Measurements from ENCODE around the gene EZH1. TPM values are rescaled to one million over a fixed set of nuclear protein-coding genes. Genes with fewer than 3 reads are reported as not detected.

EZH1 gene
- total RNA-seq, 2 experiments from 2014 or later: 31.9 to 34.0 TPM

DNA sequence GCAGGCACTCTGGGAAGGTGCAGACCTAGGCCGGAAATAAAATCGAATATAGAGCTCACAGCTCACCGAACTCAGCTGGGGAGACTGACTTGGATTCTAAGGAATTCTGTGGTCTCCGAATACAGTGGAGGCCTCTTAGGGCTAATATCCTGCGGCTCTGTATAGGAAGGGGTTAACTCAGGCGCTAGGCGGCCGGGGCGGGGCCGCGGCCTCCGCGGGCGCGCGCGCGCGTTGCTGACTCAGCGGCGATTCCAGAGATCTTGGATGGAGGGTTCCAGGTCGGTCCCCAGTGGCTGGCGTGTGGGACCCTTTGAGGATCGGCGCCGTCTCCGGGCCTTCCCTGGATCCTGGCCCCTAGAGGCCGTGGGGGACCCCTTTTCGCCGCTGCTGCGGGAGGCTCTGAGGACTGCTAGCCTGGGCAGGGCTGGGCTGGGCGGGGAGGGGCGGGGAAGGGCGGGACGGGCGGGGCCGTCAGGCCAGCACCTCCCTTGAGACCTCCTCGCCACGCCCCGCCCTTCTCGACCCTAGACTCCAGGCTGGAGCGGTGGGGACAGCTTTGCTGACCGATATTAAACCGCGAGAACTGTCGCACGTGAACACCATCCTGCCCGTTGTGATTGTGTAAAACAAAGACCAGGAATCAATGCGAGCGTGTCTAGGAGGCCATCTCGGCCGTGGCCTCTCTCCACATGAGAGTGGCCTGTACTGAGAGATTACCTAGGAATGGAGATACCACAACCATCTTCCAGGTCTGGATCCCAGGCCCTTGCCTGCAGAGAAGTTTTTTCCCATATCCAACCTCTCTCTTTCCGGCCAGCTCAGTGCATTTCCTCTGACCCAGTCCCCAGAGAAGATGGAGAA lies 66.7 kb downstream of the EZH1 start:
- no peaks in the 10 kb centered on the region for H3K9me3 Mint-ChIP-seq
- peak; percentile 78 for DNase-seq
- peaks cover 58% of the 10 kb centered on the region for H3K4me1 Mint-ChIP-seq (ENCODE audit: low read depth)
- intact Hi-C loops (cut with micrococcal nuclease): loop anchor here (1.0 to 10.0 kb wide), 10 partner anchors 27 to 759 kb away; partner anchors contain the start of genes ACLY, CAVIN1, DHX58 and EZH1
- H3K27ac Mint-ChIP-seq: peak overlapping the region; percentile 77
- CTCF ChIA-PET: interaction anchor here (0.5 to 3.2 kb wide), 10 partner anchors 7 to 748 kb away, joined by 3 to 33 read pairs (median 4); partner anchors contain the start of genes NAGLU, ODAD4, PSMC3IP and RETREG3
- no peaks in the 10 kb centered on the region for H3K36me3 Mint-ChIP-seq (ENCODE audit: low read depth)
- H3K27me3 Mint-ChIP-seq (ENCODE audit: low read depth): peaks cover 50% of the 10 kb centered on the region
- H3K4me3 Mint-ChIP-seq: peak overlapping the region; percentile 88

DNA sequence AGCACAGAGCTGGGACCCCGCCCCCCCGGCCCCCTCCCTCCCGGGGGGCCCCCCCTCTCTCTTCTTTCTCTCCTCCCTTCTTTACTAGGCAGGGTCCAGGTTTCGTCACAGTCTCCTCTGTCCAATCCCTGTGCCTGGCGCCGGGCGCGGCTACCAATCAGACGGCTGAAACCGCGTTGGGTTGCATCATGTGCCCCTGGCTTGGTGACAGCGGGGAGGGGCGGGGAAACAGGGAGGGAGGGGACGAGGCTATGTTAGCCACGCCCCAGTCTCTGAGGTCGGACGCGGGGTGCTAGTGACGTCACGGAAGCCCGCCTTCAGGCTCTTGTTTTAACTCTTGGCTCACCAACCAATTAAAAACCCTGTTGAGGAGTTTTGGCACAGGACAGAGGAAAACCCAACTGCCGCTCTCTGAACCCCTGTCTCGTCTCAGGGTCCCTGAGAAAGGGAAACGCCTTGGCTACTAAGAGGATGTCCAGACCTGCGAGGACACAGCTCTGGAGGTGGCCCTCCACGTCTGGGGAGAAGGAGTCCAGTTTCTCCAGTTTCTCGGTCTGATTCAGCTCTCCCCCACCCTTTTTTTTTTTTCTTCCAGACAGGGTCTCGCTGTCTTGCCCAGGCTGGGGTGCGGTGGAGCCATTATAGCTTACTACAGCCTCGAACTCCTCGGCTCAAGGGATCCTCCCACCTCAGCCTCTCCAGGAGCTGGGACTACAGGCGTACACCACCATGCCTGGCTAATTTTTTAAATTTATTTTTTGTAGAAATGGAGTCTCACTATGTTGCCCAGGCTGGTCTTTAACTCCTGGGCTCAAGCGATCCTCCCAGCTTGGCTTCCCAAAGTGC lies 67.6 kb downstream of the EZH1 start:
- H3K36me3 Mint-ChIP-seq (ENCODE audit: low read depth): no peaks in the 10 kb centered on the region
- CTCF ChIA-PET: interaction anchor here (0.6 to 2.2 kb wide), 5 partner anchors 18 to 141 kb away, joined by 3 to 9 read pairs (median 4); partner anchors contain the start of genes NAGLU and TUBG2
- H3K4me1 Mint-ChIP-seq (ENCODE audit: low read depth): peaks cover 51% of the 10 kb centered on the region
- H3K9me3 Mint-ChIP-seq: no peaks in the 10 kb centered on the region
- H3K27me3 Mint-ChIP-seq (ENCODE audit: low read depth): peaks cover 48% of the 10 kb centered on the region
- DNase-seq: peak; percentile 100
- peak overlapping the region; percentile 88 for H3K4me3 Mint-ChIP-seq
- peak overlapping the region; percentile 41 for H3K27ac Mint-ChIP-seq
- intact Hi-C loops (cut with micrococcal nuclease): loop anchor here (5.0 to 10.0 kb wide), 5 partner anchors 145 to 565 kb away; partner anchors contain the start of genes CAVIN1 and DHX58

DNA sequence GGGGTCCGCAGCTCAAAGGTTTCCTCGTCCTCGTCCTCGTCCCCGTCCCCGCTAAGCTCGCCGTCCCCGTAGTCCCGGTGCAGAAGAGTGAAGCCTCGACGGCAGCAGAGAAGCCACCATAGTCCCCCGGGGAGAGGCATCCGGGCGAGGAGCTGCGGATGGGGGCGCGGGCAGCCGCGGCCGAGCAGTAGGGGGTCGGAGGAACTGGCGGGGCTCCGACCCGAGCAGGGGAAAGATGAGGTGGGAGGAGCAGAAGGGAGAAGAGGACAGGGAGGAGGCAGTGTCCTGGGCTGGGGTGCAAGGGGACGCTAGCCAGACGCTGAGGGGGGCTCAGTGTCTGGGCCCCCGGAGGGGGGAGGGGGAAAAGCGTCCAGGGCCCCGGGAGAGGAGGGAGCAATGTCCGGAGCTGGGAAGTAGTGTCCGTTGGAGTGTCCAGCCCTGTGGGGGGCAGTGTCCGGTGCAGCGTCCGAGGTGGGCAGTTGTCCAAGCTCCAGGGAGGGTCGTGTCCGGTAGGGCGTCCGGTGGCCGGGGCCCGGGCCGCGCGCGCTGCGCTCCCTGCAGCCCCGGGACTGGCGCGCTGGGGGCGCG lies 68.3 kb downstream of the EZH1 start, which contains the start of gene PLEKHH3:
PLEKHH3 (minus strand) TSS at position 571 of the 588 bp plus-strand sequence; CDS start at position 140, 431 bp downstream.
- peaks cover 46% of the 10 kb centered on the region for H3K27me3 Mint-ChIP-seq (ENCODE audit: low read depth)
- DNase-seq: peak; percentile 27
- peak within 1 kb of the TSS; percentile 88 for H3K4me3 Mint-ChIP-seq
- intact Hi-C loops (cut with micrococcal nuclease): loop anchor here (5.0 to 10.0 kb wide), 5 partner anchors 144 to 564 kb away; partner anchors contain the start of genes CAVIN1 and DHX58
- CTCF ChIA-PET: interaction anchor here (0.7 to 2.2 kb wide), 4 partner anchors 17 to 141 kb away, joined by 4 to 9 read pairs (median 6); partner anchors contain the start of genes NAGLU and TUBG2
- no peaks in the 10 kb centered on the region for H3K36me3 Mint-ChIP-seq (ENCODE audit: low read depth)
- peaks cover 47% of the 10 kb centered on the region for H3K4me1 Mint-ChIP-seq (ENCODE audit: low read depth)
- H3K27ac Mint-ChIP-seq: peak within 1 kb of the TSS; percentile 41
- no peaks in the 10 kb centered on the region for H3K9me3 Mint-ChIP-seq

DNA sequence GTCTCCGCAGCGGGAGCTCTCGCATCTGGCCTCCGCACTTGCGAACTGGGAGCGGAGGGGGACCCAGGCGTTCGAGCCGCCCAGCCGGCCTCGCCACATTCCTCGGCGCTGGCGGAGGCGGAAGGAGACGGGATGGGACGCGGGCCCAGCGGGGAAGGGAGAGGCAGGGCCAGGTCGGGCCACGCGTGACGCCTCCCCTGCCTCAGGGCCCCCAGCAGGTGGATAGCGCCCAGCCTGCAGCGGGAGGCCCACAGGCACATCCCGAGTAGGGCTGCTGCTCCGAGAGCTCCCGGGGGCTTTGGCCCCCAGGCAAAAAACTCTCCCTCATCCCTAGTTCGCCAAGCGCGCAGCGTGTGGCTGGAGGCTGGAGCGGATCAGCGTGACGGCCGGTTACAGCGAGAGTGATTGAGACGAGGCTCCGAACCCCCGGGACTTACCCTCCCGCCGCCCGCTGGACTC lies 68.8 kb downstream of the EZH1 start:
- intact Hi-C loops (cut with micrococcal nuclease): loop anchor here (5.0 to 10.0 kb wide), 5 partner anchors 144 to 564 kb away; partner anchors contain the start of genes CAVIN1 and DHX58
- Mint-ChIP-seq H3K4me1 (ENCODE audit: low read depth) (peaks cover 47% of the 10 kb centered on the region), H3K27me3 (ENCODE audit: low read depth) (peaks cover 46% of the 10 kb centered on the region), H3K9me3 (no peaks in the 10 kb centered on the region), H3K36me3 (ENCODE audit: low read depth) (no peaks in the 10 kb centered on the region), H3K27ac (no peak overlapping the region), H3K4me3 (peak overlapping the region; percentile 88)
- CTCF ChIA-PET: interaction anchor here (0.7 to 2.2 kb wide), 2 partner anchors 19 to 98 kb away, joined by 6 to 9 read pairs; no protein-coding TSS in a partner anchor
- DNase-seq: no peak

DNA sequence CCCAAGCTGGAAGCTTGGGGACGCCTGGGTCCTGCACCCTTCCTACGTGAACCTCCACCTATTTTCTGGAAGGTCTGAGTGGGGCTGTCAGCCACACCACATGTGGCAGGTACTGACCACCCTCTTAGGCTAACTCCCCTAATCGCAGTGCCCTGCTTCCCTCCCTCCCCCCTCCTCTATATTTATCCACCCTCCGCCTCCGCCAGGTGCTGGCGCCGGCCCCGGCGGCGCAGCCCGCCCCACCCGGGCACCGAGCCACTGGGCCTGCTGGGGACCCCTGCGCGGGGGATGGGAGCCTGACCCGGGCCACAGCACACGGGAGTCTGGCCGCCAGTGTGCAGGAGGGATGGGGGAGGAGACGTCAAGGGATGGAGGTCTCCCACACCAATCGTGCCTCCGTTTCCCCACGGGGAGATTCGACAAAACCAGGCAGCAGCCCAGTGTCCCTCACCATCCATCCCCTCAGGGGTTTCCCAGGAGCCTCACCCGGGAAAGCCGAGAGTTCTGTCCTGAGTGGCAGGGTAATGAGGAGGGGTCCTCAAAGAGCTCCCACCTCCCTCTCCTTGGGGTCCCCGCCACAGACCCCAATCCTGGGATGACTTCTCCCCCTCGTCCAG lies 69.4 kb downstream of the EZH1 start:
- peaks cover 48% of the 10 kb centered on the region for H3K27me3 Mint-ChIP-seq (ENCODE audit: low read depth)
- no peaks in the 10 kb centered on the region for H3K36me3 Mint-ChIP-seq (ENCODE audit: low read depth)
- no peaks in the 10 kb centered on the region for H3K9me3 Mint-ChIP-seq
- peaks cover 53% of the 10 kb centered on the region for H3K4me1 Mint-ChIP-seq (ENCODE audit: low read depth)
- intact Hi-C loops (cut with micrococcal nuclease): loop anchor here (5.0 to 10.0 kb wide), 5 partner anchors 143 to 563 kb away; partner anchors contain the start of genes CAVIN1 and DHX58
- CTCF ChIA-PET: interaction anchor here (0.7 to 2.2 kb wide), 2 partner anchors 18 to 97 kb away, joined by 6 to 9 read pairs; no protein-coding TSS in a partner anchor
- no peak overlapping the region for H3K4me3 Mint-ChIP-seq
- no peak for DNase-seq
- no peak overlapping the region for H3K27ac Mint-ChIP-seq

GRCh38 chr17:42674755-42675347 lies 70.0 kb downstream of the EZH1 start:
- Mint-ChIP-seq H3K4me3 (no peak overlapping the region), H3K4me1 (ENCODE audit: low read depth) (peaks cover 52% of the 10 kb centered on the region), H3K36me3 (ENCODE audit: low read depth) (no peaks in the 10 kb centered on the region), H3K9me3 (no peaks in the 10 kb centered on the region), H3K27ac (no peak overlapping the region), H3K27me3 (ENCODE audit: low read depth) (peaks cover 47% of the 10 kb centered on the region)
- no peak for DNase-seq
- CTCF ChIA-PET: interaction anchor here (0.6 to 1.6 kb wide), 4 partner anchors 13 to 75 kb away, joined by 3 to 5 read pairs (median 3); no protein-coding TSS in a partner anchor
- intact Hi-C loops (cut with micrococcal nuclease): loop anchor here (5.0 to 10.0 kb wide), 5 partner anchors 143 to 563 kb away; partner anchors contain the start of genes CAVIN1 and DHX58

GRCh38 chr17:42673885-42674754 lies 70.7 kb downstream of the EZH1 start:
- Mint-ChIP-seq H3K9me3 (no peaks in the 10 kb centered on the region), H3K36me3 (ENCODE audit: low read depth) (no peaks in the 10 kb centered on the region), H3K4me1 (ENCODE audit: low read depth) (peaks cover 46% of the 10 kb centered on the region), H3K27me3 (ENCODE audit: low read depth) (peaks cover 53% of the 10 kb centered on the region), H3K27ac (no peak overlapping the region), H3K4me3 (no peak overlapping the region)
- intact Hi-C loops (cut with micrococcal nuclease): loop anchor here (10.0 kb wide), 2 partner anchors 249 to 329 kb away; partner anchors contain the start of gene CAVIN1
- CTCF ChIA-PET: interaction anchor here (0.6 to 1.6 kb wide), 5 partner anchors 13 to 74 kb away, joined by 3 to 5 read pairs (median 3); no protein-coding TSS in a partner anchor
- peak; percentile 40 for DNase-seq

DNA sequence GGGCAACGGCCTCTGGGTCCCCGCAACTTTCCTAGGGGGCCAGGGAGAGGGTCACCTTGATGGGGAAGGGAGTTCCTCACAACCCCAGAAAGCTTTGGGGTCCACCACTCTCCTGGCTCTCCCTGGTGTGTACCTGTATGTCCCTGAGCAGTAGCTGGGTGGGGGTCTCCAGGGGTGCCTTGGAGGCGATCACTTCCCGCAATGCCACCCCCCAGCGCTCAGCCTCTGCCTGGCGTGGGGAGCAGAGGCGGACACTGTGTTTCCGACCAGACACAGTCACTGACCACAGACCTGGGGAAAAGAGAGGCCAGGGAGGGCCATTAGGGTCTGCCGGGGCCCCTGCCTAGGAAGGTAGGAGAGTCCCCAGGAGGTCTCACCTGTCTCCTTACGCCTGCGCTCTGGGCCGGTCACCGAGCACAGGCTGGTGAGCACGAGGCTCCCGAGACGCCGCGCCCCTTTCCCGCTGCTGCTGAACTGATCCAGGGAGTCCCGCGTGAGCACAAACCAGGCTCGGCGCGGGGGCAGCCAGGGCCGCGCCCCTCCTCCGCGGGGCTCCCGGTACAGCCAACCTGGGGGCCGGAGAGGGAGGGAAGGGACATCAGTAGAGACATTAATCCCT lies 71.5 kb downstream of the EZH1 start:
- intact Hi-C loops (cut with micrococcal nuclease): loop anchor here (10.0 kb wide), 2 partner anchors 249 to 329 kb away; partner anchors contain the start of gene CAVIN1
- DNase-seq: no peak
- Mint-ChIP-seq H3K27me3 (ENCODE audit: low read depth) (peaks cover 54% of the 10 kb centered on the region), H3K36me3 (ENCODE audit: low read depth) (no peaks in the 10 kb centered on the region), H3K4me1 (ENCODE audit: low read depth) (peaks cover 42% of the 10 kb centered on the region), H3K27ac (no peak overlapping the region), H3K4me3 (no peak overlapping the region), H3K9me3 (no peaks in the 10 kb centered on the region)
- CTCF ChIA-PET: interaction anchor here (0.6 to 1.6 kb wide), 3 partner anchors 12 to 95 kb away, joined by 3 to 5 read pairs (median 4); no protein-coding TSS in a partner anchor

DNA sequence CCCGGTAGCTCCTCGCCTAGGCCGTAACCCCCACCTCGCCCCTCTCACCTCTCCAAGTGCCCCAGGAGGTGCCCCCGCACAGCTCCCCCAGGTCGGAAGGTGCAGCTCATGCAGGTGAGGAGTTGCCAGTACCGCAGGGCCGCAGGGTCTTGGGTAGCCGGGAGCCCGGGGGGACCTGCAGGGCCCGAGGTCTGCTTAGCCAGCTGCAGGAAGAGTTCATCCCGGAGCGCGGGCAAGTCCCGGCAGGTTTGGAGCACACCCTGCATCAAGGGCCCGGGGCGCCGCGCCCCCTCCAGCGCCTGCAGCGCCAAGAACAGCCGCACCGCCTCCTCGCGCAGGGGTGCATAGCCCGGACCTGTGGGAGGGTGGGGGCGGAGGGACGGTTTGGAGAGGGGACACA lies 72.8 kb downstream of the EZH1 start:
- Mint-ChIP-seq H3K9me3 (no peaks in the 10 kb centered on the region), H3K4me3 (no peak overlapping the region), H3K4me1 (ENCODE audit: low read depth) (peaks cover 33% of the 10 kb centered on the region), H3K27ac (no peak overlapping the region), H3K27me3 (ENCODE audit: low read depth) (peaks cover 54% of the 10 kb centered on the region), H3K36me3 (ENCODE audit: low read depth) (no peaks in the 10 kb centered on the region)
- no peak for DNase-seq
- CTCF ChIA-PET: interaction anchor here (0.6 to 1.0 kb wide), 5 partner anchors 8 to 152 kb away, joined by 3 to 4 read pairs (median 3); partner anchors contain the start of gene BECN1
- intact Hi-C loops (cut with micrococcal nuclease): loop anchor here (10.0 kb wide), 2 partner anchors 247 to 327 kb away; partner anchors contain the start of gene CAVIN1

Data from activated naive CD4-positive, alpha-beta T cell treated with anti-CD3 and anti-CD28 coated beads for 36 hours (primary cell).